NCI-H1436 treated with DMSO at 0.1 percent for 48 hours (cell line): ENCODE results near the gene HOMER2.
"Not testable (repeated sequence)": the region's sequence is repeated elsewhere in the genome, so short reads cannot be mapped to it uniquely, and the experiment has no call there.

ENCODE experiments used
- DNase-seq: peaks from one replicate; lab custom pipeline; 2025; lab: John Stamatoyannopoulos, UW

HOMER2 gene

DNA sequence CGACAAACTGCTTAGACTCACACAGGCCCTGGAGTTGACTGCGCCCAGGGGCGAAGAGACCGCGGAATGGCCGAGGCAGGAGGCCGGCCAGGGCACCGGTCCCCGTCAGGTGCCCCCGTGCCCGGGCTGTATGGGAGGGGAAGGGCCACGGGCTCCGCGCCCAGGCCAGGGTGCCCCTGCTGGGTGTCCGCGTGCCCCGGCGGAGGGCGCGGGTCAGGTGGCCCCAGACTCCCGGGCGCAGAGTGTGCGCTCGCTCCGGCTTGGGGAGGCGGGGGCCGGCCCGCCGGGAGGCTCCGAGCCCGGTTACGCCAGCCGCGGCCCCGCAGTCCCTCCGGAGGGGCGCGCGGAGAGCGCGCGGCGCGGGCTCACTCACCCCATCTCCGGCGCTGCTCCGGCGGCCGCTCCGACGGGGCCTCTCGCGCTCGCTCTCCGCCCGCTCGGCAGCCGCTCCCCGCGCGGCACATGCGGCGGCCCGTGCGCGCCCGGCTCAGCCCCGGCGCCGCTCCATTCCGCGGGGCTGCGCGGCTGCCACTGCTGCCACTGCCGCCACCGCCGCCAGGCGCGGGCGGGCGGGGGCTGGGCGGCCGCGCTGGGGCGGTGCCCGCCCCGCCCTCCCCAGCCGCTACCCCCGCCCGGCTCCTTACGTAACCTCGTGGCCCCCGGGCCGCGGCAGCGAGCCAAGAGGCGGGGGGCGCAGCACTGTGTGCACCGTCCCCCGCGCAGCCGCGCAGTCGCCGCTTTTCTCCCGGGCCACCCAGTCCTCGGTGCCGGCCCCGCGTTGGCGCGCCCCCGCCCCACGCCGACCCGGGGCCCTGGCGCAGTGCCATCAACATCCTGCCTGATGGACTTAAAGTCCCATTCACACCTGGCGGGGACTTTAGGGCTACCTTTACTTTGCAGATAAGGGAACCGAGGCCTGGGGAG, at the start of gene HOMER2:
Gene HOMER2, minus strand, starts transcription at position 563 of the 924 bp plus-strand sequence. Its CDS starts 185 bp downstream, at position 378.
- no peak for DNase-seq

- DNase-seq: not testable (repeated sequence)
Measured at GRCh38 chr15:83000672-83001031, 48.1 kb upstream of the HOMER2 start.

GRCh38 chr15:82999905-83000671, 47.6 kb upstream of the HOMER2 start:
- no peak for DNase-seq

DNA sequence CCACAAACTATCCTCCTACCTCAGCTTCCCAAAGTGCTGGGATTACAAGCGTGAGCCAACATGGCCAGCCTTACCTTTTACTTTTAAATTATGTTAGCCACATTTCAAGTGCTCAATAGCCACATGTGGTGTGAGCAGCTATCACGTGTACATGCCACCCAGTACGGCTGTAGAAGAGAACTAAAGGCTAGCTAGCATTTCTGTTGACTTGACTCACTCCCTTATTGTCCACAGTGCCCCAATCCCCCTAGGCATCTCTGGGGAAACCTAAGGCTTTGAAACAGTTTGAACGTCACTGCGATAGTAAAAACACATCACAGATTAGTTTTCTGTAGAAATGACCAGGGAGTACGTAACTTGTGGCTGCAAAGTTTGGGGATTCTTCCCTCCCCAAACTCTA, 46.9 kb upstream of the HOMER2 start:
- no peak for DNase-seq

GRCh38 chr15:82995938-82996337, 43.4 kb upstream of the HOMER2 start:
- peak; percentile 49 for DNase-seq

DNA sequence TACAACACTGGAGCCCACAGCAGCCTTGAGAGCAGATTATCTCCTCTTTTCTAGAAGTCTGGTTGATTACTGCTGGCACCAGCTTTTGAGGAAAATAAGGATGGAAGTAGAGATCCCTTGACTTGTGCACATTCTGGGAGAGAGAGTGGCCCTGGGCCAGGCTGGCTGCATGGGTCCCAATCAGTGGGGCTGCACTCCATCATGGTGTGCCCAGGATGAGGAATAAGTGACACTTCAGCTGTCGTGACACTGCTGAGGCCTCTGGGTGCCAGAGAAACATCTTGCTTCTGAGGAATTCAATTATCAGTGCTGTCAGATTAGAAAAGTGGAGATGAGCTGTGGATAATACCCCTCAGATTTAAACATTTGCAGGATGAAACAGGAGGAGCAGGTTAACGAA, 42.6 kb upstream of the HOMER2 start:
- no peak for DNase-seq

GRCh38 chr15:82993144-82993543, 40.6 kb upstream of the HOMER2 start:
- no peak for DNase-seq

- no peak for DNase-seq
Measured at GRCh38 chr15:82992436-82992998, 40.0 kb upstream of the HOMER2 start.

- no peak for DNase-seq
Measured at GRCh38 chr15:82986442-82986780, 33.9 kb upstream of the HOMER2 start.

- peak; percentile 76 for DNase-seq
Measured at GRCh38 chr15:82985688-82986441, 33.3 kb upstream of the HOMER2 start, which contains the start of gene RAMAC. RAMAC (plus strand) TSS chr15:82986210; CDS start chr15:82989019, 2,809 bp downstream.

DNA sequence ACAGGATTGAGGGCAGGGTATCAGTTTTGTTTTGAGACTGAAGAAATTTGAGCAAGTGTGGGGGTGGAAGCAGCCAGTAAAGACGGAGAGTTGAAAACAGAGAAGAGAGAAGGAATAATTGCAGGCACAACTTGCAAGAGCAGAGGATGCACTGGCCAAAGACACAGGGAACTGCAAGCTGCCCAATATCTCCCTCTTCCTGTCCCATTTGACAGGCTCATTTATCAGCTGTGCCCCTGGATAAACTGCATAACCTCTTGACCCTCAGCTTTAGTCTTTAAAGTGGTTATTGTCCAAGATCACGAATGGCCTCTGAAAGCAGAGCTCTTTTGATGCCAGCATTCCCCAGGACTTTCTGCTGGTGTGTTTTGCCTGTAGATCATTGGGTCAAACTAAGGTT, 28.5 kb upstream of the HOMER2 start:
- DNase-seq: no peak

DNA sequence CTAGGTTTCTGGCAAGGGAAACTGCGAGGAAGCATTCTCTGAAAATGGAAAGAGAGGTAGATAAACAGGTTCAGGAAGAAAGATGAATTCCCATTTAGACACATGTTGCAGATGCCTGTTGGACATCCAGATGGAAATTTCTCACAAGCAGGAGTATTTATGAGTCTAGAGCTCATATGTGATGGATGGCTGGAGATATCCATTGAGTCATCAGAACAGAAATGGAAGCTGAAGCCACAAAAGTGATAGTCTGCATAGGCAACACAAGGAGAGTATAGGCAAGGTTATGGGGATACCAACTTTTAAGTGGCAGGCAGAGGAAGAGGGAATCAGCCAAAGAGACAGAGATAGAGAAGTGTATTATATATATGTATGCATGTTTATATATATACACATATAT, 27.2 kb upstream of the HOMER2 start:
- no peak for DNase-seq

DNA sequence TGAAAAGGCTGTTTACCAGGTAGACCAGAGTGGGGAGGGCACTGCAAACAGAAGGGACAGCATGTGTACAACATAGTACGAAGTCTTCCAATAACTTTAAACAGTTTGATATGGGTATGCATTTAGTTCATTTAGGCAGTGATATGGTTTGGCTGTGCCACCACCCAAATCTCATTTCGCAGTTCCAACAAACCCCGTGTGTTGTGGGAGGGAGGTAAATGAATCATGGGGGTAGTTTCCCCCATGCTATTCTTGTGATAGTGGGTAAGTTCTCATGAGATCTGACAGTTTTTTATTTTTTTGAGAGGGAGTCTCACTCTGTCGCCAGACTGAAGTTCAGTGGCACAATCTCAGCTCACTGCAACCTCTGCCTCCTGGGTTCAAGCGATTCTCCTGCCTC, 25.9 kb upstream of the HOMER2 start:
- no peak for DNase-seq

GRCh38 chr15:82977076-82977475, 24.6 kb upstream of the HOMER2 start:
- no peak for DNase-seq

- DNase-seq: no peak
Measured at GRCh38 chr15:82972990-82973389, 20.5 kb upstream of the HOMER2 start.

DNA sequence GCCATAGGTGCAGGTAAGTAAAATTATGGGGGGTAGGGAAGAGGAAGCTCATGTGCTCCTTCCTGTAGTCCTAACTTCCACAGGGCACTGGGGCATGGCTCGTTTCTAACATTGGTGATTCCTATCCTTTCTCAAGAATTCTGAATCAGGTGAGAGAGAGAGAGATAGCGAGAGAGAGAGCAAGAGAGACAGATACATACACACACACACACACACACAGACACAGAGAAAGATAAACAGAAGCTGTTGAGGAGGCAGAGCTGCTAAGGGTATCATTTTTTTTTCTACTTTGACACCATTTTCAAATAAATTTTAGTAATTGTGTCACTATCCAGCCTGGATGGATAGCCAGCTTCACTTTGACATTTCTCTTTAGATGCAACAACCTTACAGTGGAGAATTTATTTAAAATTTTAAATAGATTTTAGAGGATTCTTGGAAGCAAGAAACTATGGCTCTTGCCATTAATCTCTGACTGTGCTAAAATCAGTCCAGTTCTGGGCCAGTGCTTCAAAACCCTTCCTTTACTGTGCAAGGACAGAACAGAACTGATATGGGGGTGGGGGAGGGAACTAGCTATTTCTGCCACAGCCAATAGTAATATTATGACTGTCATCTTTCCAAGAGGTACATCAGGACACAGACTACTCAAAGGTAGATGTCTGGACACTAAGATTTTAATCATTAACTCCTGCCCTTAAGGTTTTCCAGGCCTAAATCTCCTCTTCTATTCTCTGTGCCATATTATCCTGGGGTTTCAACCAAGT, 18.9 kb upstream of the HOMER2 start:
- DNase-seq: no peak

GRCh38 chr15:82970696-82971095, 18.2 kb upstream of the HOMER2 start:
- no peak for DNase-seq

DNA sequence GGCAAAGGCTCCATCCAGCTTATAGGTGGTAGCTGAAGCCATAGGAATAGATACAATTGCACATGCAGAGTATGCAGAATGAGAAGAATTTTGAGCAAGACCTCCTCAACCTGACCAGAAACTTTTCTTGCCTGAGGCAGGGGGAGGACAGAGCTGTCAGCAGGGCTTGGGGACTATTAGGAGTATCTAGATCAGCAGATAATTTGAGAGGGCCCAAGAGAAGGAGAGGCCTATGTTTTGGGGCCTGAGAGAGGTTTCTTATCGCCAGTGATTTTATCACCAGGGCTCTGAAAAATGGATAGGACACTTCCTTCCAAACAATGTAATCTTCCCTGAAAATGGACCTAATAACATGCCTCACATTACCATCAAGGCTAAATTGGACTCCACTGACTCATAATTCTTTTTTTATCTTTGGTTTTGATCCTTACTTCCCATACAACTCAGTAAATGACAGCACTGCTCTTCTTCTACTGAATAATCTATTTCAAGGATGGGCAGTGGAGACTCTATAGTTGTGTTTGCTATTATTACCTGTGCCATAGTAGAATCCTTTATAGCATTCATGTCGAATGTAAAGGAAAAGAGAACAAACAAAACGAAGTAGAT, 17.7 kb upstream of the HOMER2 start:
- no peak for DNase-seq

DNA sequence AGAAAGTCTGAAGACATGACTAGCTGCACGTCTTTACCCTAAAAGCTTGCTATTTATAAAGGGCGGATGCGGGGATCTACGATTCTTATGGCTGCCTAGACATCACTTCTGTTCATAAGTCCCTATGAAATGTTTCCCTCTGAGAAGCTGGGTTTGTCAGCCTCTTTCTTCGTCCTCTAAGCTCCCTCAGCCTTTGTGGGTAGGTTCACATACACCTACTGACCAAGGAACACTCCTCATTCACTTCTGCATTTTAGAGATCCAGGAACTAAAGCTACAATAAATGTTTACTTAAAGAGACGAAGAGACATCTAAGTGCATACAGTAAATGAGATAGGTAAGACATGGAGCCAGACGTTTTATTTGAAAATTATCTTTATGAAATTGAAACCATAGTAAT, 16.8 kb upstream of the HOMER2 start:
- DNase-seq: no peak

DNA sequence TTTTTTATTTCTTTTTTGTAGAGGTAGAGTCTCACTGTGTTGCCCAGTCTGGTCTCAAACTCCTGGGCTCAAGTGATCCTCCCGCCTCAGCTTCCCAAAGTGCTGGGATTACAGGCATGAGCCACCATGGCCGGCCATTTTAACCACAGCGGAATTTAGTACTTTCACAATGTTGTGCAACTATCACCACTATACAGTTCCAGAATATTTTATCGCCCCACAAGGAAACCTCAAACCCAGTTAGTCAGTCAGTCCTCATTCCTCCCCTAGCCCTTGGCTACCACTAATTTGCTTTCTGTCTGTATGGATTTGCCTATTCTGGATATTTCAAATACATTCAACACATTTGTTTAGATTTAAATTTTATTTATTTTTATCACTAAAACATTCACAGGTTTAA, 15.5 kb upstream of the HOMER2 start:
- DNase-seq: no peak

DNA sequence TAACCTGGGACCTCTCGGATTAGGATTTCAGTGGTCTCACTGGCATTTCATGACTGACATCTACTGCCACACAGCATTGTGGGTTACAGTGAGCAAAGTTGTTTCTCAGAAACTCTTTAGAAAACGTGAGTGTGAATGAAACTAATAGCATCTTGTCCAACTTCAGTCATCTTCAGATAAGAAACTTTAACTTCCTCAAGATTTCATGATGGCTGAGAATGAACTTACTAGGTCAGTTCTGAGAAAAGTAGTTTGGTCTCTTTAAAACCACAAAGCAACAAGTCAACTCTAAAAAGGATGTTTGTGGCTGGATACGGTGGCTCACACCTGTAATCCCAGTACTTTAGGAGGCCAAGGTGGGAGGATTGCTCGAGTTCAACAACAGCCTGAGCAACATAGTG, 14.2 kb upstream of the HOMER2 start:
- DNase-seq: no peak
